PC-3 (cell line): ENCODE results near the gene CRADD. TPM values are rescaled to one million over a fixed set of nuclear protein-coding genes. Genes with fewer than 3 reads are reported as not detected.

ENCODE experiments used
- ATAC-seq: fragments of 200-7000 bp; cut with Tn5 transposase; 2 replicates; pipeline ENCODE4 v1.9.1; 2020; ENCODE audit warnings: mild to moderate bottlenecking, moderate library complexity
- BruUV-seq: library from RNA; stranded (reverse); fragments of 400-500 nt; replicated peaks from 2 replicates; lab custom pipeline; 2021; lab: Mats Ljungman, UMichigan
- CTCF ChIA-PET: fragments of 300-600 bp; sonication (Branson Sonifier 250); formaldehyde crosslinking; loops from one replicate; lab custom pipeline; 2022; ENCODE audit warnings: antibody characterized with exemption; lab: Charles Lee
- POLR2A ChIA-PET: fragments of 300-600 bp; sonication (Branson Sonifier 250); formaldehyde crosslinking; loops from one replicate; lab custom pipeline; 2022; ENCODE audit warnings: antibody characterized with exemption; ENCODE audit not compliant: unreplicated experiment; lab: Charles Lee
- DNase-seq: peaks from one replicate; pipeline ENCODE4 v3.0.0-alpha.2; 2015
- H2AFZ ChIP-seq: fragments of 300-600 bp; sonication (generic); 2 replicates; pipeline ENCODE4 v1.6.0; 2016; ENCODE audit warnings: antibody characterized with exemption, low read length
- H3F3A ChIP-seq: fragments of 300-600 bp; sonication (generic); one replicate; pipeline ENCODE4 v1.6.0; 2017; ENCODE audit warnings: antibody characterized with exemption, low read length, control low read depth, mild to moderate bottlenecking; ENCODE audit not compliant: unreplicated experiment
- H3K27ac ChIP-seq: fragments of 300-600 bp; sonication (generic); 2 replicates; pipeline ENCODE4 v1.5.1; 2016; ENCODE audit warnings: mild to moderate bottlenecking, low read length
- H3K27me3 ChIP-seq: fragments of 300-600 bp; sonication (generic); 2 replicates; pipeline ENCODE4 v1.6.1; 2016; ENCODE audit warnings: low read length, mixed read lengths
- H3K36me3 ChIP-seq: fragments of 300-600 bp; sonication (generic); 2 replicates; pipeline ENCODE4 v1.6.1; 2016; ENCODE audit warnings: low read depth, mixed run types, low read length, mixed read lengths
- H3K4me1 ChIP-seq: fragments of 300-600 bp; sonication (generic); 2 replicates; pipeline ENCODE4 v1.5.1; 2016; ENCODE audit warnings: low read length; ENCODE audit not compliant: insufficient read depth
- H3K4me2 ChIP-seq: fragments of 300-600 bp; sonication (generic); 2 replicates; pipeline ENCODE4 v1.6.0; 2016; ENCODE audit warnings: low read length
- H3K4me3 ChIP-seq: fragments of 300-600 bp; sonication (generic); 2 replicates; pipeline ENCODE4 v1.5.1; 2016; ENCODE audit warnings: mild to moderate bottlenecking, low read length, mixed read lengths
- H3K79me2 ChIP-seq: fragments of 300-600 bp; sonication (generic); 2 replicates; pipeline ENCODE4 v1.6.1; 2017; ENCODE audit warnings: low read length, mixed read lengths
- H3K9ac ChIP-seq: fragments of 300-600 bp; sonication (generic); 2 replicates; pipeline ENCODE4 v1.6.0; 2016; ENCODE audit warnings: mild to moderate bottlenecking, low read length
- H3K9me2 ChIP-seq: fragments of 300-600 bp; sonication (generic); replicated peaks from 2 replicates; pipeline ENCODE4 v1.6.1; 2016; ENCODE audit warnings: mixed run types, low read length, mixed read lengths
- H3K9me3 ChIP-seq: fragments of 300-600 bp; sonication (generic); 2 replicates; pipeline ENCODE4 v1.6.1; 2016; ENCODE audit warnings: low read length, mixed read lengths
- H4K20me1 ChIP-seq: fragments of 300-600 bp; sonication (generic); 2 replicates; pipeline ENCODE4 v1.6.1; 2016; ENCODE audit warnings: low read length, mixed read lengths
- CTCF ChIP-seq: fragments of 300-600 bp; sonication (generic); conservative IDR thresholded peaks from 2 replicates; pipeline ENCODE4 v1.5.1; 2017; ENCODE audit warnings: antibody characterized with exemption, low read depth, mild to moderate bottlenecking, low read length
- EZH2 ChIP-seq: fragments of 300-600 bp; sonication (generic); IDR thresholded peaks from one replicate; pipeline ENCODE4 v1.6.1; 2017; ENCODE audit warnings: antibody characterized with exemption, mild to moderate bottlenecking, low read length; ENCODE audit not compliant: unreplicated experiment
- EZH2phosphoT487 ChIP-seq: fragments of 300-600 bp; sonication (generic); IDR thresholded peaks from 2 replicates; pipeline ENCODE4 v1.6.1; 2018; ENCODE audit warnings: mild to moderate bottlenecking, antibody characterized with exemption, low read length, borderline replicate concordance
- intact Hi-C: fragments of 100-400 bp; cut with micrococcal nuclease; formaldehyde crosslinking; loops from 2 replicates; pipeline ENCODE4 v1.9.0; 2023
- total RNA-seq: library from RNA; depleted of rRNA; stranded (reverse); fragments of >200 nt; gene quantifications from 2 replicates; pipeline ENCODE4 v1.2.3, GENCODE V29; 2014

The CRADD gene
- total RNA-seq, 1 experiment from 2014 or later: 11.4 TPM

GRCh38 chr12:93808169-93808899 is 131.2 kb downstream of the CRADD start:
- Histone ChIP-seq H3K4me2 (no peak overlapping the region), H4K20me1 (no peaks in the 10 kb centered on the region), H3K9ac (no peak overlapping the region), H3K79me2 (no peaks in the 10 kb centered on the region), H3K4me3 (no peak overlapping the region), H3K4me1 (peaks cover 10% of the 10 kb centered on the region), H3K27ac (no peak overlapping the region), H3K36me3 (no peaks in the 10 kb centered on the region), H2AFZ (no peak overlapping the region), H3K9me3 (no peaks in the 10 kb centered on the region), H3K9me2 (no peaks in the 10 kb centered on the region), H3F3A (no peaks in the 10 kb centered on the region), H3K27me3 (no peaks in the 10 kb centered on the region)
- intact Hi-C loops: no loop called here
- TF ChIP-seq CTCF (no peak), EZH2phosphoT487 (no peak), EZH2 (no peak)
- no TSS peak for BruUV-seq
- no peak for ATAC-seq
- no peak for DNase-seq
- CTCF ChIA-PET: no interaction called here
- POLR2A ChIA-PET: interaction anchor here (0.6 kb wide), 1 partner anchor 365 kb away, joined by 3 read pairs; no protein-coding TSS in a partner anchor

- Histone ChIP-seq H3K4me3 (no peak overlapping the region), H3K4me2 (no peak overlapping the region), H3K4me1 (peaks cover 10% of the 10 kb centered on the region), H3K79me2 (no peaks in the 10 kb centered on the region), H2AFZ (no peak overlapping the region), H3K27ac (no peak overlapping the region), H4K20me1 (no peaks in the 10 kb centered on the region), H3K36me3 (no peaks in the 10 kb centered on the region), H3K9me2 (no peaks in the 10 kb centered on the region), H3K27me3 (no peaks in the 10 kb centered on the region), H3K9me3 (no peaks in the 10 kb centered on the region), H3F3A (no peaks in the 10 kb centered on the region), H3K9ac (no peak overlapping the region)
- no peak for DNase-seq
- no peak for TF ChIP-seq EZH2phosphoT487
- TF ChIP-seq CTCF: no peak
- TF ChIP-seq EZH2: no peak
- ATAC-seq: no peak
- intact Hi-C loops: no loop called here
- no TSS peak for BruUV-seq
- CTCF ChIA-PET: no interaction called here
- POLR2A ChIA-PET: no interaction called here
Measured at GRCh38 chr12:93812626-93813025, 135.5 kb downstream of the CRADD start.

GRCh38 chr12:93813186-93813585 is 136.0 kb downstream of the CRADD start:
- H3K4me1 ChIP-seq: peaks cover 10% of the 10 kb centered on the region
- H3K9ac ChIP-seq: no peak overlapping the region
- no peak overlapping the region for H3K27ac ChIP-seq
- H4K20me1 ChIP-seq: no peaks in the 10 kb centered on the region
- H3K36me3 ChIP-seq: no peaks in the 10 kb centered on the region
- no peak overlapping the region for H3K4me3 ChIP-seq
- DNase-seq (no peak), ATAC-seq (no peak)
- no peaks in the 10 kb centered on the region for H3K79me2 ChIP-seq
- no peaks in the 10 kb centered on the region for H3K9me3 ChIP-seq
- no peaks in the 10 kb centered on the region for H3K9me2 ChIP-seq
- no peak overlapping the region for H3K4me2 ChIP-seq
- intact Hi-C loops: no loop called here
- BruUV-seq: no TSS peak
- ChIA-PET CTCF (no interaction called here), POLR2A (no interaction called here)
- no peak for TF ChIP-seq CTCF
- no peak for TF ChIP-seq EZH2
- TF ChIP-seq EZH2phosphoT487: no peak
- H3F3A ChIP-seq: no peaks in the 10 kb centered on the region
- no peaks in the 10 kb centered on the region for H3K27me3 ChIP-seq
- H2AFZ ChIP-seq: no peak overlapping the region
